Measurements from ENCODE around the gene ITGB3.

DNA sequence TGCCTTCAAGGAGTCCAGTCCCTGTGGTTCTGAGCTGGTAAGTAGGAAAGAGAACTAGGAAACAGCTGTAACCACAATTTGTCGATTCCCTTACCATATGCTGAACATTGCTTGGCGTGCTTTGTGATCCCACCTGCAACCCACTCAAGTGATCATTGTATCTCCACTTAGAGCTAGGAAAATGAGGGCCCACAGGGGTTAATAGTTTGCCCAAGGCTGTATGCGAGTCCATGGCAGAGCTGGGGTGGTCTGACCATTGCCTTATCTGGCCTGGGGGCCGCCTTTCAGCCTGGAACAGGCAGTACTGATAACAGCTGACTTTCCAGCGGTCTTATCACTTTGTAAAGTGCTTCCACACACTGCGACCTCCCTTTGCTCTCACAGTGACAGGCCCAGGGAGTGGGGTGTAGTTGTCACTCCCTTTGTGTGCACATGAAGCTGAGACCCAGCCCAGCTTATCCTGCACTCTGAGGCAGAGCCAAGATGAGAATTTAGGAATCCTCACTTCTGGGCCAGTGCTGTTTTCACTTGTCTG is 34.7 kb upstream of the ITGB3 start:
- TF ChIP-seq POLR2A (IDR thresholded peaks at IDR 0.05; ENCODE audit: low read depth): no peak
- TF ChIP-seq CTCF (IDR thresholded peaks at IDR 0.05): no peak

All from esophagus muscularis mucosa (tissue), 3 donors.